ENCODE results near the gene POLR3B.
"Not testable (repeated sequence)": the region's sequence is repeated elsewhere in the genome, so short reads cannot be mapped to it uniquely, and the experiment has no call there.

POLR3B gene

GRCh38 chr12:106342397-106343213, 14.9 kb upstream of the POLR3B start:
- no peak for DNase-seq (ENCODE audit: low read depth in 2 of 2, low spot score in 1 of 2)

GRCh38 chr12:106343214-106343528, 14.4 kb upstream of the POLR3B start:
- DNase-seq (ENCODE audit: low read depth in 2 of 2, low spot score in 1 of 2): no peak

DNA sequence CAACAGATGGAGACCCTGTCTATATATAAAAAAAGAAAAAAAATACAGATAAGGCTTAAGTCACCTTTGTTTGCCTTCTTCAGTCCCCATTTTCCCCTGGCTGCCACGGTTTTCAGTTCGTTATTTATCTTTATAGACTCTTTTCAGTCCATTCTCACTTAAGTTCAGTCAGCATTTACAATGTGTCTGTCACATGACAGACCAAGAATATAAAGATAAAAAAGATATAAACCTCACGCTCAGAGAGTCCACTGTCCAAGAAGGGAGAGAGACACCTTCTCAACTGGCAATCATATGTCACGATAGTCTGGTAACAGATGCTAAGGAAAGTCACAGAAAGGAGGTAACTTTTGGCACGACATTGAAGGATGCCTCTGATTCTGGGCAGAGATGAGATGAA, 13.4 kb upstream of the POLR3B start:
- no peak for DNase-seq (ENCODE audit: low read depth in 2 of 2, low spot score in 1 of 2)

- DNase-seq (ENCODE audit: low read depth in 2 of 2, low spot score in 1 of 2): no peak
Observed at GRCh38 chr12:106345746-106346145, 11.8 kb upstream of the POLR3B start.

DNA sequence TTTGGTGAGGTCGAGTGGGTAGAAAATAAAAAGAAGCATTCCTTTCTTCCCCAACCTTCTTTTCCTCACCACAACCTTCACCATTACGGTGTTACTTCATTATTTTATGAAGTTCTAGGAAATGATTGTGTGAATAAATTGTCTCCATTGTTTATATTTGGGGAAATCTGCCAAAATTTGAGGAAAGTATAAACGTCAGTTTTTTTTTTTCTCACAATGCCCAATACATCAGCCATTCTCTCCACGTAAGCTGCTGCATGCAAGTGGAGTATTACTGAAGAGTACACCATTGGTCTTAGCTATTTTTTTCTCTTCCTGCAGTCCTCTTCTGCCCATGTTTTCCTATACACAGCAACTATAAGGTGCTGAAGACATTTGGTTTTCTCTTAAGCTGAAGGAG, 9.1 kb upstream of the POLR3B start:
- DNase-seq (ENCODE audit: low read depth in 2 of 2, low spot score in 1 of 2): no peak

DNA sequence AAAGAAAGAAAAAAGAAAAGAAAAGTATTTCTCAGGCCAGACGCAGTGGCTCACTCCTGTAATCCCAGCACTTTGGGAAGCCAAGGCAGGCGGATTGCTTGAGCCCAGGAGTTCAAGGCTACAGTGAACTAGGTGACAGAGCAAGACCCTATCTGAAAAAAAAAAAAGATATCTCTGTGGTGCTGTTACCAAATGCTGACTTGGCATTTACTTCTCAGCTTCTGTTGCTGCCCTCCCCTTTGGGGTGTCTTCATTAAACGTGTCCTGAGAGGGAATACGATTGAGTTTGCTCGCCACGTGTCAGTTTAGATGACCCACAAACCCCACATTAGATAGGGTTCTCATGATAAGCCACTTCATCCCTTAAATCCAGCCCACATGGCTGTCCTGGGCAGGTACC, 4.4 kb upstream of the POLR3B start:
- no peak for DNase-seq (ENCODE audit: low read depth in 2 of 2, low spot score in 1 of 2)

DNA sequence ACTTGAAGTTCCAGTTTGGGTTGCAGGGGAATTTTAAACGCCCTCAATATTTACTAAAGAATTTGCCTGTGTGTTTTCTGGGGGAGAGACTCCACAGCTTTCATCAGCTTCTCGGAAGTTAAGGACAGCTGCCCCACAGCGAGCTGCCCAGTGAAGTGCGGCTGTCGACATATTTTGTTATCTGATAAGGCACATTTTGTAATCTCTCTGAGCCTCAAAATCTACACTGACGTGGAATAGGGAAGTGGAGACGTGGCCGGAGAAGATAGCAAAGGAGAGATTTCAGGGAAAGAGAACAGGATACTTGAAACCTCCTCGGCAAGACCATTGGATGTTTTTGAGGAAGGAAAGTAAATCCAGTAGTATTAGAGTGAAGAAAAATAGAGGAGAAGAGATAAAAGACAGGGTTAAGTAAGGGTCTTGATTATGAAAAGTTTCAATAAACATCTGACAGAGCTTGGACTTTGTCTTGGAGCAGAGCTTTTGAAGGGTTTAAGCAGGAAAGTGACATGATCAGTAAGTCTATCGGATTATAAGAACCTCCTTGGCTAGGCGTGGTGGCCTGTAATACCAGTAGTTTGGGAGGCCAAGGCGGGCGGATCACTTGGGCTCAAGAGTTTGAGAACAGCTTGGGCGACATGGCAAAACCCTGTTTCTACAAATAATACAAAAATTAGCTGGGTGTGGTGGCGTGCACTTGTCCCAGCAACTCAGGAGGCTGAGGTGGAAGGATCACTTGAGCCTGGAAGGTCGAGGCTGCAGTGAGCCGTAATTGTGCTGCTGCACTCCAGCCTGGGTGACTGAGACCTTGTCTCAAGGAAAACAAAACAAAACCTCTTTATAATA, 1.1 kb downstream of the POLR3B start:
- no peak for DNase-seq (ENCODE audit: low read depth in 2 of 2, low spot score in 1 of 2)

- no peak for DNase-seq (ENCODE audit: low read depth in 2 of 2, low spot score in 1 of 2)
Observed at GRCh38 chr12:106359646-106360399, 2.3 kb downstream of the POLR3B start.

DNA sequence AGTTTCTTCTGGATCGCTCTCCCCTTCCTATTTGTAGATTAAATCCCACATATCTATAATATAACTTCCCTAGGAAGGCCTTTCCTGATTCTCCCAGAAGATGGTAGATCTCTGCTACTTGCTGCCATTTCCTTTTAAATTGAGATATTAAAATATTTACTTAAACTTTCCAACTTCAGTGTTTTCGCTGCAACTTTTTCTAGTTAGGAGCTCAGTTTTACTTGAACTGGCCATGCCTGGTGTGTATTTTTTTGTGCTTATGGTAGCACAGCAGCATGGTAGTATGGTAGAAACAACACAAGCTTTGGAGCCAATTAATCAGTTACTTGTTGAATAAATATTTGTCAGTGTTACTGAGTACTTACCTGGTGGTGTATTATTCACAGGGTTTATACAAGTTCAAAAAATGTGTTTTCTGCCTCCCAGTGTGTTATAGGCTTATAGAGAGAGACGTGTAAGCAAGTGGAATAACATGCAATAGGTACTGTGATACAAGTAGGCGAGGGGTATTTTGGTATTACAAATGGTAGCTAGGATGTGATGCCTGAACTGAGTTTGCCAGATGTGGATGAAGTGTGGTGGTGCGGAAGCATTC, 2.9 kb downstream of the POLR3B start:
- DNase-seq (ENCODE audit: low read depth in 2 of 2, low spot score in 1 of 2): no peak

DNA sequence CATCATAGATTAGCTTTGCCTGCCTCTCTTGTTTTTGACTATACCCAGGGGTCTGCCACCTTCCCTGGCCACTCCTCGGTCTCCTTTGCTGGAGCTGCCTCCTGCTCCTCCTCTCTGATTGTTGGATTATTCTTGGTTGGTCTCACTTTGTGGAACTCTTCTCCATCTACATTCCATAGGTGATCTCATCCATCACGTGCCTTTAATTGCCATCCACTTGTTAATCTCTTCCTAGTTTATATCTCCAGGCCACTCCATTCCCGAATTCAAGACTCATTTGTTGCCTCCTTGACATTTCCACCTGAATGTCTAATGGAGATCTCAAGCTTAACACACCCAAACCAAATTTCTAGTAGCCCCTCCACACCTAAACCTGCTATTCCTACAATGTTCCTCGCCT, 5.4 kb downstream of the POLR3B start:
- DNase-seq (ENCODE audit: low read depth in 2 of 2, low spot score in 1 of 2): no peak

DNA sequence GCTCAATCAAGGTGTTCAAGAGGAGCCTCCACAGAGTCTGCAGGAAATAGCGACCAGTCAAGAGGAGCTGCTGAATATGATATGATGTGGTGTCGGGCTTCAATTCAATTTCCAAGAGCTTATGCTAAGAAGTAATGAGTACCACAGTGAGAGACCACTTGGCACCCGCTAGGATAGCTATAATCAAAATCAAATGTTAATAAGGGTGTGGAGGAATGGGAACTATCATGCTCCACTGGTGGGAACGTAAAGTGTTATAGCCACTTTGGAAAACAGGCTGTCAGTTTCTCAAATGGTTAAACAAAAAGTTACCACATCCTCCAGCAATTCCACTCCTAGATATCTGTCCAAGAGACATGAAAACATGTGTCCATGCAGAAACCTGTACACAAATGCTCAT, 6.7 kb downstream of the POLR3B start:
- DNase-seq (ENCODE audit: low read depth in 2 of 2, low spot score in 1 of 2): no peak

GRCh38 chr12:106369624-106370346, 12.2 kb downstream of the POLR3B start:
- DNase-seq (ENCODE audit: low read depth in 2 of 2, low spot score in 1 of 2): no peak

DNA sequence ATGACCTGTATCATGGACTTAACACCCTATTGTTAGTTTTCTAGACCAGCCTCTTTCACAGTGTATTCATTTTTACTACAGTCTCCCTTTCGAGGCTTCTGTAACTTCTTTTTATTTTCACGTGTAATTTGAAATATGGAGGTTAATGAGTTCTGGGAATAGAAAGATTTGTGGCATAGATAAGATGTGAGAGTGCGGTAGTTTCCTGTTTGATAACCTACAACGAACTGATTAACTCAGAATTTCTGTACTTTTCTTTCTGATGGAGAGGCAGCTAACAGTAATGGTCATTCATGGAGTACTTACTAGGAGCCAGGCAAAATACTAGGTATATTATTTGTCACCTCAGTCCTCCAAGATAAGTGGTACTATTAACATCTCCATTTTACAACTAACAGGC, 21.2 kb downstream of the POLR3B start:
- DNase-seq (ENCODE audit: low read depth in 2 of 2, low spot score in 1 of 2): no peak

DNA sequence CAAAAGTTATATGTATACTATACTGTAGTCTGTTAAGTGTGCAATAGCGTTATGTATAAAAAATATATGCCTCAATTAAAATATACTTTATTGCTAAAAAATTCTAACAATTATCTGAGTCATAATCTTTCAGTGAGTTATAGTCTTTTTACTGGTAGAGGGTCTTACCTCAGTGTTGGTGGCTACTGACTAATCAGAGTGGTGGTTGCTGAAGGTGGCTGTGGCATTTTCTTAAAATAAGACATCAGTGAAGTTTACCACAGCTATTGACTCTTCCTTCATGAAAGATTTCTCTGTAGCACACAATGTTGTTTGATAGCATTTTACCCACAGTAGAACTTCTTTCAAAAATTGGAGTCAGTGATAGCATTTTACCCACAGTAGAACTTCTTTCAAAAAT, 23.4 kb downstream of the POLR3B start:
- no peak for DNase-seq (ENCODE audit: low read depth in 2 of 2, low spot score in 1 of 2)

GRCh38 chr12:106381866-106382265, 24.3 kb downstream of the POLR3B start:
- not testable (repeated sequence) for DNase-seq (ENCODE audit: low read depth in 2 of 2, low spot score in 1 of 2)

- no peak for DNase-seq (ENCODE audit: low read depth in 2 of 2, low spot score in 1 of 2)
Observed at GRCh38 chr12:106386813-106387535, 29.4 kb downstream of the POLR3B start.

DNA sequence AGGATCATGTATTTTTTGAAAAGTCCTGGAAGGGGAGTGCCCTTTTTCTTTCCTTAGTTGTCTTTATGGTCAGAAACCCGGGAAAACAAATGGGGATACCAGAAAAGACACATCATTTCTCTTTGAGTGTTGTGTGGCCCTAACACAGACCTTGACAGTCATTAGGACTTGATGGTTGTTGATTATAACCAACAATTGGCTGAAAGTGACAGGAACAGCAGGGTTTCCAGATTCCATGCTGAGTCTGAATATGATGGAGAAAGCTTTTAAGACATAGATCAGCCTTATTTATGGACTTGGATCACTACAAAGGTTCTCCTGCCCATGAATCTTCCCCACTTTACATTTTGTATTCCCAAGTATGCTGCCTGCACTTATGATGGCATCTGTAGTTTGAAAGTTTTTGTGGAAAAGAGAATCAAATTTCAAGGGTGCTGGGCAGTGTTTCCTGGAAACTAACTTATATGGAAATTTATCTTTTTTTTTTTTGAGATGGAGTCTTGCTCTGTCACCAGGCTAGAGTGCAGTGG, 30.4 kb downstream of the POLR3B start:
- DNase-seq (ENCODE audit: low read depth in 2 of 2, low spot score in 1 of 2): no peak

DNA sequence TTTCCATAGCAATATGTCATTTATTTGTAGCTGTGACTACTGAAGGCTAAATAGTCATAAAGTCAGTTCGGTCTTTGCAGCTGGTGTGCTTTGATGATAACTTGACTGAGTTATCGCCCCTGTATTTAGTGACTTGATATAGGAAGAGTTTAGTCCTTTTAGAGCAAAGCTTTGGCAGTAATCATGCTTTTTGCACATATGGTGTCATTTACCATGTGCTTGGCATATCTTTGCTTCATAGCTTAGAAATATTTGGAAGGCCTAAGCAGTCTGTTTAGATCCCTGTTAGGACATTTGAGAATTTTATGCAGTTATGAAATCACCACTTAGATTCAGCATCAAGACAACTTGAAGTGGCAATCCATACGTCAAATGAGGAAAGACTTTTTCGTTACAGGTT, 31.6 kb downstream of the POLR3B start:
- DNase-seq (ENCODE audit: low read depth in 2 of 2, low spot score in 1 of 2): no peak

- DNase-seq (ENCODE audit: low read depth in 2 of 2, low spot score in 1 of 2): no peak
Observed at GRCh38 chr12:106392759-106393158, 35.2 kb downstream of the POLR3B start.

DNA sequence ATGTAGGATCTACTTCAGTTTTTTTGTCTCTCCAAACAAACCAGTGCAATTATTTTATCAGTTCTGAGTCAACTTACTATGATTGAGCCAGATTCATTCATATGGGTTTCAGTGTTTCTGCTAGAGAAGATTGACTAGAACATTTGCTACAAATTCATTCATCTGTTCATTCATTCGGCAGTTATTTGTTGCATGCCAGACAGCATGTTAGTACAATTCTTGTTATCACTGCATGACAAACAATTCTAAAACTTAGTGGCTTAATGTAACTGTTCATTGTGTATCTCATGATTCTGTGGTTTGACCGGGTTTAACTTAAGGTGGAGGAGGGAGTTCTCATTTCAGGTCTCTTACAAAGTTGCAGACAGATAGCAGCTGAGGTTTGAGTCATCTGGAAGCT, 52.3 kb downstream of the POLR3B start:
- no peak for DNase-seq (ENCODE audit: low read depth in 2 of 2, low spot score in 1 of 2)
